ENCODE measurements around the gene ICE2.

Gene ICE2

GRCh38 chr15:60476713-60477112, 2.2 kb downstream of the ICE2 start:
- peak; percentile 18 for DNase-seq (ENCODE audit: low read depth)
- no peak overlapping the region for H3K4me3 ChIP-seq (ENCODE audit: control insufficient read depth, low read depth, low read length)
- TF ChIP-seq CTCF (IDR thresholded peaks at IDR 0.05; ENCODE audit: control insufficient read depth, insufficient read depth, low read depth, low read length, missing control alignments), result no peak

- no peak for TF ChIP-seq CTCF (IDR thresholded peaks at IDR 0.05; ENCODE audit: control insufficient read depth, insufficient read depth, low read depth, low read length, missing control alignments)
- DNase-seq (ENCODE audit: low read depth), result no peak
- H3K4me3 ChIP-seq (ENCODE audit: control insufficient read depth, low read depth, low read length), result no peak overlapping the region
Measured at GRCh38 chr15:60473135-60473534, 5.8 kb downstream of the ICE2 start.

- no peak overlapping the region for H3K4me3 ChIP-seq (ENCODE audit: control insufficient read depth, low read depth, low read length)
- no peak for TF ChIP-seq CTCF (IDR thresholded peaks at IDR 0.05; ENCODE audit: control insufficient read depth, insufficient read depth, low read depth, low read length, missing control alignments)
- no peak for DNase-seq (ENCODE audit: low read depth)
Measured at GRCh38 chr15:60471314-60471713, 7.6 kb downstream of the ICE2 start.

GRCh38 chr15:60469893-60470641, 8.9 kb downstream of the ICE2 start:
- no peak for DNase-seq (ENCODE audit: low read depth)
- H3K4me3 ChIP-seq (ENCODE audit: control insufficient read depth, low read depth, low read length), result no peak overlapping the region
- no peak for TF ChIP-seq CTCF (IDR thresholded peaks at IDR 0.05; ENCODE audit: control insufficient read depth, insufficient read depth, low read depth, low read length, missing control alignments)

- DNase-seq (ENCODE audit: low read depth), result no peak
- H3K4me3 ChIP-seq (ENCODE audit: control insufficient read depth, low read depth, low read length), result no peak overlapping the region
- TF ChIP-seq CTCF (IDR thresholded peaks at IDR 0.05; ENCODE audit: control insufficient read depth, insufficient read depth, low read depth, low read length, missing control alignments), result no peak
Measured at GRCh38 chr15:60464836-60465630, 13.9 kb downstream of the ICE2 start.

- no peak for DNase-seq (ENCODE audit: low read depth)
- no peak for TF ChIP-seq CTCF (IDR thresholded peaks at IDR 0.05; ENCODE audit: control insufficient read depth, insufficient read depth, low read depth, low read length, missing control alignments)
- H3K4me3 ChIP-seq (ENCODE audit: control insufficient read depth, low read depth, low read length), result no peak overlapping the region
Measured at GRCh38 chr15:60462027-60462426, 16.9 kb downstream of the ICE2 start.
